Stimulated activated CD8-positive, alpha-beta memory T cell treated with anti-CD3 and anti-CD28 coated beads, Interleukin-12 subunit alpha, Interleukin-12 subunit beta, amount 100 ng/mL, for 24 hours (primary cell): ENCODE measurements around the gene SUCNR1.
"Not testable (repeated sequence)": the region's sequence is repeated elsewhere in the genome, so short reads cannot be mapped to it uniquely, and the experiment has no call there.

Experiments used
- DNase-seq: peaks from one replicate; pipeline ENCODE4 v3.0.0-alpha.2; 2020; ENCODE audit errors: extremely low read depth

SUCNR1 gene, protein sequence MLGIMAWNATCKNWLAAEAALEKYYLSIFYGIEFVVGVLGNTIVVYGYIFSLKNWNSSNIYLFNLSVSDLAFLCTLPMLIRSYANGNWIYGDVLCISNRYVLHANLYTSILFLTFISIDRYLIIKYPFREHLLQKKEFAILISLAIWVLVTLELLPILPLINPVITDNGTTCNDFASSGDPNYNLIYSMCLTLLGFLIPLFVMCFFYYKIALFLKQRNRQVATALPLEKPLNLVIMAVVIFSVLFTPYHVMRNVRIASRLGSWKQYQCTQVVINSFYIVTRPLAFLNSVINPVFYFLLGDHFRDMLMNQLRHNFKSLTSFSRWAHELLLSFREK

DNA sequence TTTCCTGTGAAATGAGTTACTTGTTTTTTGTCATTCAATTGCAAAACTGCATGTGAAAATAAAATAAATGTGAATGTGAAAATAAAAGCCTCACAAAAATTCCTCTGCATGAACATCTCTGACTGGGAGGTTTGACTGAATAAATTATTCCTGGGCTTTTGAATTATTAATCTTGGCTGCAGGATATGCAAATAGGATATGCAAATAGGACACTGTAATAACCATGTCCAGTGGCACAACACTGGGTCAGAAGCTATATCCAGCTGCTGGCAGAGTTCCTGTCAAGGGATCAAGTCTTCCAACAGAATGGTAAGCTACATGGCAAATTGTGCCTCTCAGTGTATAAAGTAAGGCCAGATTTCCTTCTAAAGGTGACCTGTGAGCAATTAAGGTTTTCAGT is at the start of gene SUCNR1:
TSS of gene SUCNR1 (plus strand) at position 246 of the 400 bp plus-strand sequence. CDS start 6,250 bp downstream, outside the sequence.
- DNase-seq = no peak

- DNase-seq = no peak
Observed at GRCh38 chr3:151827816-151828215, 45.6 kb upstream of the SUCNR1 start.

DNA sequence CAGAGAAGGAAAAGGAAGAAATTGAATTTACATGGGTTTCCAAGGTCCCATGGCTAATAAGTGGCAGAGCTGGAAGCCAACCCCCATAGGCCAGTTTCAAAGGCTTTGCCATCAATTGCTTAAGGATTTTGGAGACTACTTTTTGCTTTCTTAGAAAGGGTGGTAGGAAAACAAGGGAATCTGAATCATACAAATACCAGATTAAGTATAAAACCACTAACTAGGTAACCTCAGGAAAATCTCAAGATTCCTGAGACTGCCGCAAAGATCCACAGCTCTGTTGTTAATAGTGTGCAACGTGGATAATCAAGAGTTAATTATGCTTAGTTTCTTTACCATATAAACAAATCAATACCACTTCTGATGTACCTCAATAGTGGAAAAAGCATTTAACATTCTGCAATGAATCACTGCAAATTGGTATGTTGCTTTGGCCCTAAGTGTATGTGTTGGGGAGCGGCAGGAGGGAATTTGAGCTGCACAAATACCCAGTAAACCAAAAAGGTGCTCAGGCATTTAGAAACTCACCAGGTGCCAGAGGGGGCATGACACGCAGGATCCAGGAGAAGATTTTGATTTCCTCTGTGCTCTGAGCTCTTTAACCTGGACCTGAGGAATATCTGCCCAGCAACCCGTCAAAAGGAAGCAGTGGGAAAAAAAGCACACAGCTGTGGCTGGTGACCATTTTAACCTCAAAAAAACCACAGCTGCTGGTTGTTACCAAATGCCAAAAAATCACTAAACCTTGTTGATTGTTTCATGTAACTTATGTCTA is 37.5 kb upstream of the SUCNR1 start:
- no peak for DNase-seq

- no peak for DNase-seq
Observed at GRCh38 chr3:151837057-151837456, 36.4 kb upstream of the SUCNR1 start.

GRCh38 chr3:151838574-151839312 is 34.7 kb upstream of the SUCNR1 start:
- DNase-seq = no peak

DNA sequence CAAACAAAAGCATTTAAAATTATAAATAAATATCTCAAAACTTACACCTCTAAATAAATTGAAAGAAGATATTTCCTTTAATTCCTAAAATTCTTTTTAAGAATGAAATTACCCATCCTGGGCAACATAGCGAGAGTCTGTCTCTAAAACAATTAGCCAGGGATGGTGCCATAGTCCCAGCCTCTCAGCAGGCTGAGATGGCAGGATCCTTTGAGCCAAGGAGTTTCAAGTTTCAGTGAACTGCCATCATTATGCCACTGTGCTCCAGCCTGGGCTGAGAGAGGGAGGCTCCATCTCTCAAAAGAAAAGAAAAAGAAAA is 34.2 kb upstream of the SUCNR1 start:
- DNase-seq = no peak

GRCh38 chr3:151841801-151842200 is 31.6 kb upstream of the SUCNR1 start:
- no peak for DNase-seq

DNA sequence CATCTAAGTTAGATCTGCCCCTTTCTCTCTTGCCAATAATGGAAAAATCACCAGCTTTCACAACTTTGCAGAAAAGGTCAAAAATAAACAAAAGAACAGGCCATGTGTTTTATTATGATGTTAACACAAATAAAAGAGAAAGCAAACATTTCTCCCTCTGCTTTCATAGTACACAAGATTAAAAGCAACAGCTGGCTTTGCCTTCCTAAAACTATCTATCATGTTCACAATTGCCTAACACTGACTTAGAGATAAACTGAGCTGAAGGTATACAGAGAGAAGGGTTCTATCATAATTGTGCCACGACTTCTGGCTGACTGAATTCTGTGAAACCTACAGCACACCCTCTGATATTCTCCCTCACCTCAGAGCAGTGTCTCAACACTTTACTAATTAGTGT is 30.2 kb upstream of the SUCNR1 start:
- DNase-seq = no peak

DNA sequence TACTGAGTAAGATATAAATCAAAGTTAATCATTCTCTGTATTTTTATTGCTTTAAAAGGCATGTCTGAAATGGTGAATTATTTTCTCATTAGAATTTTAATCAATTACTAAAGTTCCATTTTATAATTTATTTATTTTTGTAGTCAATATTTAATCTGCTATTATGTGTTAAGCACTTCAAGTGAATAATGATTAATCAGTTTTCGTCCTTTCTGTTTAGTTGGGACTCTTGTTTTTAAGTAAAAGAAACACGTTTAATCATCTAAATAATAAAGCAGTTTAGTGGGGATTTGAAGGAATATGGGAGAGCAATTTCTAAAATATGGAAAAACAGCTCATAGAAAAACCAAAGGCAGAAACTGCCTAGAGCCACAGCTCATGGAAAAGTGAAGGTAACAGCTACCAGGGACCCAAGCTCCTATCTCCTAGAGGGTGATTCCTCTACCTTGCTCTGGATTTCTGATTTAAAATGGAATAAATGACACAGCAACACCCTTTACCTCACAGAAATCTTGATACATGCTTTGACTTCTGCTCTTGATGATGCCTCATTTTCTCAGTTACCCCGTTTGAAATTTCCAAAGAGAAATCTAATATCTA is 28.0 kb upstream of the SUCNR1 start:
- DNase-seq = no peak

GRCh38 chr3:151850065-151850464 is 23.4 kb upstream of the SUCNR1 start:
- not testable (repeated sequence) for DNase-seq

DNA sequence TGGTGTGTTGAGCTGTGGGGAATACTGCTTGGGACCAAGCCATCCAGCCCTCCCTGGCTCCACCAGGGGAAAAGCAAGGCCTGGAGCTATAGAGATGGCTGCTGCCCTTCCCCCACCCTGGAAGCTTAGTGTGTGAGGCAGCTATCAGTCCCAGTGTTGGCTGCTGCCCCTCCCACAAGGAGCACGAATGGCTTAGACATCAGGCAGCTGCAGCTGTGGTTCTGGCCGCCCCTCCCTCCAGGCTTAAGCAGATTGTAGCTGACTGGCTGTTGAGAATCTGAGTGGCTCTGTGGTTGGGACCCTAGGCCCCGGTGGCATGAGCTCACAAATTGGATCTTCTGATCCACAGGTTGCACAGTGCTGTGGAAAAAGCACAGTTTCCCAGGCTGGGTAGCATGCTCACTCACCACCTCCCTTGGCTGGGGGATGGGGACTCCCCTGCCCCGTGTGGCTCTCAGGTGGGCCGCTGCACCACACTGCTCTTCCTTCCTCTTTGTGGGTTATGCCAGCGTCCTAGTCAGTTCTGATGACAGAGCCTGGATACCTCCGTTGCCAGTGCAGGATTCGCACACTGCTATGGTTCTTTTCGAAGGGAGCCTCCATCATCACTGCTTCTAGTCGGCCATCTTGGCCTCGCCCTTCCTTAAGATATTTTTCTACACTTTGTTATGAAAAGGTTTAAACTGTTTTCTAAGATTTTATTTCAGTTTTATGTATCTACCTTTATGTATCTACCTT is 21.2 kb upstream of the SUCNR1 start:
- no peak for DNase-seq

- no peak for DNase-seq
Observed at GRCh38 chr3:151856118-151856517, 17.3 kb upstream of the SUCNR1 start.

GRCh38 chr3:151856641-151857040 is 16.8 kb upstream of the SUCNR1 start:
- no peak for DNase-seq

GRCh38 chr3:151859233-151859673 is 14.2 kb upstream of the SUCNR1 start:
- DNase-seq = no peak

- no peak for DNase-seq
Observed at GRCh38 chr3:151859905-151860304, 13.5 kb upstream of the SUCNR1 start.

DNA sequence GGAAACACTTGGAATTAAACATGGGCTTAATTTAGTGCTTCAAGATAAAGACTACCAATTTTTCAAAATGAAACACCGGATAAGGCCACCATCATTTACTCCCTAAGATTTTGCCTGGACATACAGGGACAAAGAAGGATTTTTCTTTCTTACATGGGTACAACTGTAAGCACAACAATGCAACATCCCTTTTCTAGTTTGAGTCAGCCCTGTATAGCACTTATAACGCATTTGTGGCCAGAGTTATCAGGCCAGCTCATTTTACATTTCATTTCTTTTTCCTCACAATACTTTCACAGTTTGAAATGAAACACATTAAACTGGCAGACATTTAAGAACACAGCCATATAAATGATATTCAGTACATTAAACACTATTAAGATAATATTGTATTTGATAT is 9.8 kb upstream of the SUCNR1 start:
- no peak for DNase-seq

- no peak for DNase-seq
Observed at GRCh38 chr3:151864423-151865101, 8.9 kb upstream of the SUCNR1 start.

DNA sequence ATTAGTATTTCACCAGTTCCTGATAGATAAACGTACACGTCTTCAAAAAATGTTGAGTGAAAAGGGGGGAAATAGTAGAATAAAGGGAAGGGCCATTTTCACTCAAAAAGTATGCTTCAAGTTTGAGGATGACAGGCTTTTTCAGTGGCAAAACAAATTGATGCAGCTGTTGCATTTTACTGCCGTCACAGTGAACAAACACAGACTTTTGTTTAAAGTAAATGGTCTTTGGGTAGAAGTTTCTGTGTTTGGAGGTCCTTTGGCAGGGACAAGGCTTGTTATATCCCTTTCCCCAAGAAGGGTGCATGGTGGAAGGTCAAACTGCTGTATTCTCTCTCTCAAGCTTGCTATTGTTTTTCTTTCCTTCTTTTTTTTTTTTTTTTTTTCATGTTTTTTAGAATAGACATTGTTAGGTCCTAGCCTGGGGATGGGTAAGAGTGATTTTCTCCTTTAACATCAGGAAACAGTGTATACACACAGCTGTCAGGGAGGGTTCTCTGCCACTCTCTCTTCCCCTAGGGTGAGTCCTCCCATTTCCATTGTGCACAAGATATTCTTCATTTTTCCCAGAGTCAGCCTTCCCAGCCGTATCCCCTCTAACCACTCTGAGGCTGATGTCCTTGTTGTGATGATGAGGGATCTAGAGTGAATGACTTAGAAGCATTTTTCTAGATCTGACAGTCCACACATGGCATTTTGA is 6.6 kb upstream of the SUCNR1 start:
- no peak for DNase-seq

DNA sequence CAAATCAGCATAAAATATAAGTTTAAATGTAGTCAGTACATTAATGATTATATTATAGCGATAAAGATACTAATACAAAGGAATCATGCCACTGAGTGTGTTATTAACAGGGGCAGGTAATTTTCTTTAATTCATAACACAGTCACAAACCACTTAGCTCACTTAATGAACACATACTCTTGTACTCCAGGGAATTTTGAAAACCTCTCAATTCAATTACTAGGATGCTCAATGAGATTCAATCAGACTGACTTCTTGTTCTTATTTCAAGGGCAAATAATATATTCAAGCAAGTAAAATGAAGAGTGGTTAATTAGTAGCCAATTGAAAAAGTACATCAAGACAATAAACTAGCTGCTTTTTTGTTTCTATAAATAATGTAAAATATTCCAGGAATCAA is 5.8 kb upstream of the SUCNR1 start:
- DNase-seq = no peak

DNA sequence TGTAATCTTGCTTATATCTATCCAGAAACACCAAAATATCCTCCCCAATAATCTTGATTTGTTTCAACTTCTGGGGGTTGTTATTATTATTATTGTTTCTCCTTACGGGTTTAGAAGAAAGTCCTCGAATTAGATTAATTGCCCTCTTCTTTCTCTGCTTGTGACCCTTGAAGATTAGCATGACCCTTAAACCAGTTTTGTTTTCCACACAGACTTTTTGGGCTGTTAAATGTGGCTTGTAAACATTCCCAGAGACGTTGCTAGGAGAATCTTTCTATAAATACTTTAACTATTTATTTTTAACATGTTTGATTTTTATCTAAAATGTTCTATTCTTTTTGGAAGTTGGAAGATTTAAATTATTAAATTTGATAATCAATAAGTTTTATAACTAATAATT is 4.3 kb upstream of the SUCNR1 start:
- DNase-seq = no peak
